ENCODE results near the gene NPTN. TPM values are rescaled to one million over a fixed set of nuclear protein-coding genes. Genes with fewer than 3 reads are reported as not detected.

Gene NPTN
- total RNA-seq, 4 donors from 2014 or later = 66.6 to 94.3 (median 88.8) TPM

- no peak for DNase-seq (ENCODE audit: low spot score)
- TF ChIP-seq CTCF (IDR thresholded peaks at IDR 0.05) = no peak
- no peak for ATAC-seq (ENCODE audit: low FRiP score)
Measured at GRCh38 chr15:73524919-73525318, 108.3 kb downstream of the NPTN start.

GRCh38 chr15:73522011-73522410, 111.2 kb downstream of the NPTN start:
- no peak for TF ChIP-seq CTCF (IDR thresholded peaks at IDR 0.05)
- no peak for DNase-seq (ENCODE audit: low spot score)

GRCh38 chr15:73518876-73519733, 114.1 kb downstream of the NPTN start:
- TF ChIP-seq CTCF (IDR thresholded peaks at IDR 0.05) = no peak
- DNase-seq (ENCODE audit: low spot score) (no peak), ATAC-seq (ENCODE audit: low FRiP score) (no peak)

More at GRCh38 chr15:73522011-73522410, 111.2 kb downstream of the NPTN start:
- no peak for ATAC-seq (ENCODE audit: low FRiP score)

GRCh38 chr15:73518180-73518862, 114.9 kb downstream of the NPTN start:
- no peak for ATAC-seq (ENCODE audit: low FRiP score)
- TF ChIP-seq CTCF (IDR thresholded peaks at IDR 0.05) = no peak

GRCh38 chr15:73517566-73517965, 115.6 kb downstream of the NPTN start:
- no peak for TF ChIP-seq CTCF (IDR thresholded peaks at IDR 0.05)
- ATAC-seq (ENCODE audit: low FRiP score) = no peak
- DNase-seq (ENCODE audit: low spot score) = no peak

More at GRCh38 chr15:73518180-73518862, 114.9 kb downstream of the NPTN start:
- DNase-seq (ENCODE audit: low spot score) = no peak

GRCh38 chr15:73515527-73515926, 117.7 kb downstream of the NPTN start:
- TF ChIP-seq CTCF (IDR thresholded peaks at IDR 0.05) = no peak
- DNase-seq (ENCODE audit: low spot score) = no peak
- ATAC-seq (ENCODE audit: low FRiP score) = no peak

Other genes with a start within 250 kb of the NPTN start
- gene REC114, start 190.2 kb downstream of the NPTN start, total RNA-seq = not detected
- 100 to 1,000 TPM in 1 of 4 donors, 10 to 100 TPM in 3; 23.2 to 103 (median 39.3) TPM for gene CD276, start 51.0 kb upstream of the NPTN start, total RNA-seq
- gene INSYN1, start 120.0 kb upstream of the NPTN start, total RNA-seq = 1 to 10 TPM in 3 of 4 donors, under 1 TPM in 1; 0.95 to 3.7 (median 3.1) TPM
- not detected for gene TBC1D21, start 240.2 kb upstream of the NPTN start, total RNA-seq